Heart right ventricle (tissue), 16 donors: Measurements from ENCODE around the gene UNC93A. TPM values are rescaled to one million over a fixed set of nuclear protein-coding genes. Genes with fewer than 3 reads are reported as not detected.
A peak's percentile ranks its signal among the peaks of the same experiment; 100 is the strongest.
"Not testable (repeated sequence)": the region's sequence is repeated elsewhere in the genome, so short reads cannot be mapped to it uniquely, and the experiment has no call there.

Source experiments
- ATAC-seq, 8 donors: fragments of 200-7000 bp; cut with Tn5 transposase; one replicate each; pipeline ENCODE4 v1.9.1; 2020; ENCODE audit warnings: mild to moderate bottlenecking in 8 of 8, moderate library complexity in 8 of 8, moderate number of reproducible peaks in 1 of 8
- DNase-seq, 2 donors: peaks; one replicate each; pipeline ENCODE4 v3.0.0-alpha.2; 2020
- H3K27ac ChIP-seq, 10 donors: fragments of 200-600 bp; sonication (generic) in 2 of 10; one replicate each; pipeline versions ENCODE4 v1.5.0 to v1.8.0; 2020 to 2022; ENCODE audit warnings: mild to moderate bottlenecking in 3 of 10
- H3K27me3 ChIP-seq, 7 donors: fragments of 200-600 bp; one replicate each; pipeline ENCODE4 v1.8.0; 2021 to 2022; ENCODE audit warnings: mild to moderate bottlenecking in 2 of 7
- H3K36me3 ChIP-seq, 9 donors: fragments of 200-600 bp; sonication (generic) in 1 of 9; one replicate each; pipeline versions ENCODE4 v1.5.0 to v1.8.0; 2020 to 2022; ENCODE audit warnings: mild to moderate bottlenecking in 2 of 9
- H3K4me1 ChIP-seq, 9 donors: fragments of 200-600 bp; sonication (generic) in 1 of 9; one replicate each; pipeline versions ENCODE4 v1.5.0 to v1.8.0; 2020 to 2022; ENCODE audit warnings: mild to moderate bottlenecking in 4 of 9
- H3K4me3 ChIP-seq, 10 donors: fragments of 200-600 bp; sonication (generic) in 2 of 10; one replicate each; pipeline versions ENCODE4 v1.5.0 to v1.8.0; 2020 to 2022; ENCODE audit warnings: mild to moderate bottlenecking in 7 of 10, moderate library complexity in 2 of 10
- H3K9me3 ChIP-seq, 11 donors: fragments of 200-600 bp in 10 of 11; sonication (generic) in 2 of 11; one replicate each; pipeline versions ENCODE4 v1.5.0 to v1.8.0; 2013 to 2022; ENCODE audit warnings: mild to moderate bottlenecking in 2 of 11, control low read depth in 1 of 11, moderate library complexity in 1 of 11
- WGBS, 2 donors: extraction: QIAGEN DNeasy Blood & Tissue Kit; methylation state at CpG; one replicate each; pipeline ENCODE4 v1.1.7; 2013; ENCODE audit warnings: inconsistent platforms in 1 of 2; 5-methylcytosine and 5-hydroxymethylcytosine counted together
- intact Hi-C, 10 donors: fragments of 100-400 bp; cut with DNase I; formaldehyde crosslinking; loops; one replicate each; pipeline versions ENCODE4 v1.11.1 to v1.14.2; 2022
- polyA plus RNA-seq, 2 donors: library from polyadenylated mRNA; stranded (reverse); fragments of 200-250 nt; gene quantifications; one replicate each; pipeline ENCODE4 v1.2.3, GENCODE V29; 2013
- total RNA-seq, 10 donors: library from RNA; stranded (reverse); fragmentation: NEBNext Ultra II Directional in 3 of 10; extraction: Animal tissue kit (Norgen Biotek cat#: 25700) in 3 of 10; gene quantifications; one replicate each; pipeline versions ENCODE4 v1.2.1 to v1.2.4, GENCODE V29; 2021 to 2023
- TF ChIP-seq, protein P1 (sequence below), 9 donors: fragments of 200-600 bp; sonication (generic) in 2 of 9; IDR thresholded peaks; one replicate each; pipeline versions ENCODE4 v1.5.0 to v1.8.0; 2021 to 2022; ENCODE audit warnings: antibody characterized with exemption in 9 of 9, mild to moderate bottlenecking in 5 of 9, moderate library complexity in 1 of 9
- donor health status: Arrhythmogenic right ventricular cardiomyopathy.
- donor health status: ischemic (EF 13 %, LVEDD 7.1; RV severe dilation, severe dysfunction).
- donor health status: healthy with polysubstance abuse.
- donor health status: DM: no; HTN: yes; CAD: no.
- donor health status: DM: no; HTN: no; CAD: no.
- donor health status: ischemic (EF 25% LVEDD 6.9; RV normal size, moderate dysfunction).
- donor health status: ischemic (EF 25% LVEDD 5.7; RV mildly dilated, moderate dysfunction).
- donor health status: healthy.
- donor health status: DM: yes; HTN: yes; CAD: no.
- donor health status: Ischemic cardiomyopathy.
- donor health status: ischemic (EF 35%, LVEDD 5.7; RV mildly dilated, moderate dysfunction).
- donor health status: nonischemic (EF 11% LVEDD 7.7; RV severe dilation, severe dysfunction).
- donor health status: DM: yes; HTN: yes; CAD: no.
- donor health status: PGD.
- donor health status: ischemic (EF 29% LVEDD 5.4; RV normal size, mild dysfunction).
- donor health status: nonischemic (EF 23%, LVEDD 6.1; RV moderate dilation, normal function).

UNC93A gene
- total and polyA plus RNA-seq, 12 donors: not detected

DNA sequence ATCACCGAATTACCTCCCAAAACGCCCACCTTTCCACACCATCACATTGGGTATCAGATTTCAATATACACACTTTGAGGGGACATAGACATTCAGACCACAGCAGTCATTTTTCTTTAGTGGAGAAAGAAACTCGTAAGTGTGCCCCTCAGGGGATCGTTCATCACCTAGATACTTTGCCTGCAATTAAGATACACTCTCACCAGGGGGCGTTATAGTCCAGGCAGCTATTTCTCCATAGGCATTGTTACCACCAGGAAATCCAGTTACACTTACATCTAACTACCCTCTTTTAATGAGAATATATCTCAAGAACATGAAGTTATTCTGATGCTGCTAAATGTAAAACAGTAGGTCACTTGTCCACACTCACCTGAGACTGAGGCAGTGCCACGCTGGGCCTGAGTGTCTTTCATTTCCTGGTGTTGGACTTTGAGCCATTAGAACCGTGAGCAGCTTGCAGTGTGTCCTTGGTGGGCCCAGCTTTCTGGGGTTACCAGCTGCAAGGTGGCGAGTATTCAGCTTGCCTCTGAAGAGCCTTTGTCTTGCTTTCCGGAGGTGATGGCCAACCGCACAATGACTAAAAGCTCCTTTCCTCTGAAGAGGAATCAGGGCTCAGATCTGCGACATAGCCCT, 35.1 kb upstream of the UNC93A start:
- Histone ChIP-seq H3K36me3 (no peaks in the 10 kb centered on the region), H3K4me1 (no peaks in the 10 kb centered on the region), H3K27me3 (peaks cover 0 to 15% (median 7%) of the 10 kb centered on the region in 7 donors), H3K9me3 (peaks cover 0 to 18% (median 0%) of the 10 kb centered on the region in 11 donors), H3K4me3 (no peak overlapping the region), H3K27ac (no peak overlapping the region)
- intact Hi-C loops: no loop called here
- DNase-seq (no peak), ATAC-seq (no peak)
- WGBS, 2 donors: 87% methylated on average over 11 of the region's 11 CpGs
- TF ChIP-seq, protein P1, sequence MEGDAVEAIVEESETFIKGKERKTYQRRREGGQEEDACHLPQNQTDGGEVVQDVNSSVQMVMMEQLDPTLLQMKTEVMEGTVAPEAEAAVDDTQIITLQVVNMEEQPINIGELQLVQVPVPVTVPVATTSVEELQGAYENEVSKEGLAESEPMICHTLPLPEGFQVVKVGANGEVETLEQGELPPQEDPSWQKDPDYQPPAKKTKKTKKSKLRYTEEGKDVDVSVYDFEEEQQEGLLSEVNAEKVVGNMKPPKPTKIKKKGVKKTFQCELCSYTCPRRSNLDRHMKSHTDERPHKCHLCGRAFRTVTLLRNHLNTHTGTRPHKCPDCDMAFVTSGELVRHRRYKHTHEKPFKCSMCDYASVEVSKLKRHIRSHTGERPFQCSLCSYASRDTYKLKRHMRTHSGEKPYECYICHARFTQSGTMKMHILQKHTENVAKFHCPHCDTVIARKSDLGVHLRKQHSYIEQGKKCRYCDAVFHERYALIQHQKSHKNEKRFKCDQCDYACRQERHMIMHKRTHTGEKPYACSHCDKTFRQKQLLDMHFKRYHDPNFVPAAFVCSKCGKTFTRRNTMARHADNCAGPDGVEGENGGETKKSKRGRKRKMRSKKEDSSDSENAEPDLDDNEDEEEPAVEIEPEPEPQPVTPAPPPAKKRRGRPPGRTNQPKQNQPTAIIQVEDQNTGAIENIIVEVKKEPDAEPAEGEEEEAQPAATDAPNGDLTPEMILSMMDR (IDR thresholded peaks at IDR 0.05): no peak

DNA sequence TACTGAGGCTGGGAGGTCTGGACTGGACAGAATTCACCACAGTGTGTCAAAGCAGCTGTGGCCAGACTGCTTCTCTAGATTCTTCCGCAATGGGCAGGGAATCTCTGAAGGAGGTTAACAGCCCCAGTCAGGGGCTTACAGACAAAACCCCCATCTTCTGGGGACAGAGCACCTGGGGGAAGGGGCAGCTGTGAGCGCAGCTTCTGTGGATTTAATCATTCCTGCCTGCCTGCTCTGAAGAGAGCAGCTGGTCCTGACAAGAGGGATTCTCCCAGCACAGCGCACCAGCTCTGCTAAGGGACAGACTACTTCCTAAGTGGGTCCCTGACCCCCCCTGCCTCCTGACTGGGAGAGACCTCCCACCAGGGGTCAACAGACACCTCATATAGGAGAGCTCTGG, 32.5 kb upstream of the UNC93A start:
- H3K4me1 ChIP-seq: no peaks in the 10 kb centered on the region
- TF ChIP-seq, protein P1 (IDR thresholded peaks at IDR 0.05): no peak
- no peak for ATAC-seq
- WGBS, 2 donors: 85 to 88% methylated on average over 3 of the region's 3 CpGs
- H3K36me3 ChIP-seq: no peaks in the 10 kb centered on the region
- intact Hi-C loops: no loop called here
- H3K4me3 ChIP-seq: no peak overlapping the region
- no peak overlapping the region for H3K27ac ChIP-seq
- peaks cover 0 to 27% (median 0%) of the 10 kb centered on the region in 11 donors for H3K9me3 ChIP-seq
- peaks cover 0 to 19% (median 7%) of the 10 kb centered on the region in 7 donors for H3K27me3 ChIP-seq
- no peak for DNase-seq

DNA sequence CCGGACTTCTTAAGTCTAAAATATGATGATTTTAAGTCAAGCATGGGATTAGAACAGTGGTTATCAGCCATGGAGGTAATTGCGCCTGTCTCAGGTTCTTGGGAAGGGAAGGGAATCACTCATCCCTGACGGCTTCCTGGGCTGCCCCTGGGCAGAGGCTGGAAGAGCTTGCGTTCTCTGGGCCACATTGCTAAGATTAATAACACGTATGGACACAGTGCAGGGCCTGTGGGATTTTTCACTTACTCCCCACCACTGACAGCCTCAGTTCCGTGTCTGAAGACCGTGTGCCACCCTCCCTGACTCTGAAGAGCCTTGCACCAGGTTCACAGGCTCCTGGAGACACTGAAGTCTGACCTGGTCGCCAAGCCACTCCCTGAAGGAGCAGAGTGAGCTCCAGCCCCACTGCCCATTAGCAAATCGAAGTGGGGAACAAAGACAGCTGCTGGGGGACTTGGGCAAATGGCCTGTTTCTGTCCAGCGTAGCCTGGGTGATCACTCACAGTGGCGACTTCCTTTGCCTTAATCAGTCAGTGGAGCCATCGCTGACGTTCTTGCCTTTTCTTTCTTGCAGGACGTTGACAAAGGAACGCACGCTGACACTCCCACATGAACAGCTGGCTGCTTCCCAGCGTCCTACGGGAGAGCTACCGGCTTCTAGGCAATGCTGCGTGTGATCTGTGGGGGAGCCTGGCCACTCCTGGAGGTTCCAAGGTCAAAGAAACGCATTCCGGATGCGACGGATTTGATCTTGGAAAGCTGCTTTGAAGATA, 24.9 kb upstream of the UNC93A start:
- H3K9me3 ChIP-seq, H3K27ac ChIP-seq, H3K4me3 ChIP-seq, H3K36me3 ChIP-seq, DNase-seq, intact Hi-C loops, H3K4me1 ChIP-seq: not testable (repeated sequence)
- WGBS, 2 donors: 39% methylated on average over 13 to 19 of the region's 24 CpGs
- ATAC-seq: peak in 3 of 8 donors; percentile 26 to 71 (median 49)
- H3K27me3 ChIP-seq: peaks cover 0 to 13% (median 6%) of the 10 kb centered on the region in 7 donors

DNA sequence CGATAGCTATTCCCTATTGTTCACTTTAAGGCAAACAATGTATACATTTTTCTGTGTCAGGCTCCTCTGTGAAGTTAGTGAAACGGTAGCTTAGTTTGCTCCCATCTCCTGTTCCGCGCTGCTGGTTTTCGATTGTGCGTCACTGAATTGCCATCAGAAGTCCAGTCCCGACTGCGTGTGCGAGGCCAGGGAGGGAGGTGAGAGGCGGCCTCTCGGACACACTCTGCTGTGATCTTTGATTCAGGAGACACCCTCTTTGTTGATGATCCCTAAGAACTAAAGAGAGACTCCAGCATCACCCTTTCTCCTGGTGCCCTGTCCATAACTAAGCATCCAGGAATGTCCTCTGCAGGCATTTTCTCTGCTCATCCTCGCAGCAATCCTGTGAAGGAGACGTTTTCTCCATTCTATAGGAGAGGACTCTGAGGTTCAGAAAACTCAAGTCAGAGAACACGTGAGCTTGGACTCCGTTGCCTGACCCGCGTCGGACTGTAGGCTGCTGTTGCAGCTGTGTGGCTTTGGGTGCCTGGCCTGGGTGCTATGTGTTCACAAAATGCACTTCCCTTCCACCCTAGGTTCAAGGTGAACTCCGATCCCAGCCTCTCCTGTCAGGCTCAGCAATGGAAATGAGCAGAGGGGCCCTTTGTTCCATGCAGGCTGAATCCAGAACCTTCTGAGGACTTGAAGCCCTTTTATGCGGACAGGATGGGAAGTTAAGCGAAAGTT, 24.1 kb upstream of the UNC93A start:
- H3K36me3 ChIP-seq: no peaks in the 10 kb centered on the region
- WGBS, 2 donors: 72 to 78% methylated on average over 20 of the region's 21 CpGs
- H3K9me3 ChIP-seq: peaks cover 0 to 9% (median 0%) of the 10 kb centered on the region in 11 donors
- ATAC-seq: peak in 2 of 8 donors; percentile 34 to 74
- no peaks in the 10 kb centered on the region for H3K4me1 ChIP-seq
- DNase-seq: no peak
- no peak overlapping the region for H3K4me3 ChIP-seq
- H3K27ac ChIP-seq: no peak overlapping the region
- TF ChIP-seq, protein P1 (IDR thresholded peaks at IDR 0.05): no peak
- intact Hi-C loops: no loop called here
- peaks cover 0 to 13% (median 6%) of the 10 kb centered on the region in 7 donors for H3K27me3 ChIP-seq

DNA sequence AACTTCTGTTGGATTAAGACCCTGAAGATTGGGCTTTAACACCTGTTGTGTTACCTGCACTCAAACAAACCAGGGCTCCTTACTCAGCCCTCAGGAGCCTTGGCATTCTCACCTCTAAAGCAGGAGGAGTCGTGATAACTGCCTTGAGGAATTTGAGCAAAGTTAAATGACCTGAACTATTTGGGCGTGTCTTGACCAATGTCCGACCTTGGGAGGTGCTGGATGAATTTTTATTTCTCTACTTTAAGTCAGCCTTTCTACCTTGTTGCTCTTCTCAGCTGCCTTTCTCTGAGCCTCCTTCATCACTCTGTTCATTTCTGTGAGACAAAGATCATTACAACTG, 23.6 kb upstream of the UNC93A start:
- H3K4me1 ChIP-seq, H3K27ac ChIP-seq, H3K9me3 ChIP-seq, H3K36me3 ChIP-seq, intact Hi-C loops, ATAC-seq, DNase-seq, H3K4me3 ChIP-seq: not testable (repeated sequence)
- WGBS, 2 donors: 93 to 94% methylated on average over 3 of the region's 3 CpGs
- H3K27me3 ChIP-seq: peaks cover 0 to 13% (median 6%) of the 10 kb centered on the region in 7 donors
